ENCODE data around the gene PABPN1.

DNA sequence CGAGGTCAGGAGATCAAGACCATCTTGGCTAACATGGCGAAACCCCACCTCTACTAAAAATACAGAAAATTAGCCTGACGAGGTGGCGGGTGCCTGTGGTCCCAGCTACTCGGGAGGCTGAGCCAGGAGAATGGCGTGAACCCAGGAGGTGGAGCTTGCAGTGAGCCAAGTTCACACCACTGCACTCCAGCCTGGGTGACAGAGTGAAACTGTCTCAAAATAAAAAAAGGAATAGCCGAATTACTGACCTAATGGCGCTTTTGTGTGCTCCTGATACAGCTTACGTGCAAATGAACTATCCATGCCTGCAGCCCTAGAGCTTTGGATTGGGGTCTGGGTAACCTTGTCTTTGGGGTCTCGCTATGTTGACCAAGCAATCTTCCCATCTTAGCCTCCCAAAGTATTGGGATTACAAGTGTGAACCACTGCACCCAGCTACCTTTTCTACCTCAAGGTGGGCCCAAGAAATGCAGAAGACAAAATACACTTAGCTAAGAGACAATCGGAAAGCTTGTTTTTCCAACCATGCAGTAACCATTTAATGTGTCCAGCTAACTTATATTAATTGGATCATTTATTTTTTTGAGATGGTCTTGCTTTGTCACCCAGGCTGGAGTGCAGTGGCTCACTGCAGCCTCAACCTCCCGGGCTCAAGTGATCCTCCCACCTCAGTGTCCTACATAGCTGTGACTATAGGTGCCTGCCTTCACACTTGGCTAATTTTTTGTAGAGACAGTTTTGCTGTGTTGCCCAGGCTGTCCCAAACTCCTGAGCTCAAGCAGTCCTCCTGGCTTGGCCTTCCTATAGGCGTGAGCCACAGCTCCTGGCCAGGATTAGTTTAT, 5.5 kb downstream of the PABPN1 start:
- TF ChIP-seq, protein P1, sequence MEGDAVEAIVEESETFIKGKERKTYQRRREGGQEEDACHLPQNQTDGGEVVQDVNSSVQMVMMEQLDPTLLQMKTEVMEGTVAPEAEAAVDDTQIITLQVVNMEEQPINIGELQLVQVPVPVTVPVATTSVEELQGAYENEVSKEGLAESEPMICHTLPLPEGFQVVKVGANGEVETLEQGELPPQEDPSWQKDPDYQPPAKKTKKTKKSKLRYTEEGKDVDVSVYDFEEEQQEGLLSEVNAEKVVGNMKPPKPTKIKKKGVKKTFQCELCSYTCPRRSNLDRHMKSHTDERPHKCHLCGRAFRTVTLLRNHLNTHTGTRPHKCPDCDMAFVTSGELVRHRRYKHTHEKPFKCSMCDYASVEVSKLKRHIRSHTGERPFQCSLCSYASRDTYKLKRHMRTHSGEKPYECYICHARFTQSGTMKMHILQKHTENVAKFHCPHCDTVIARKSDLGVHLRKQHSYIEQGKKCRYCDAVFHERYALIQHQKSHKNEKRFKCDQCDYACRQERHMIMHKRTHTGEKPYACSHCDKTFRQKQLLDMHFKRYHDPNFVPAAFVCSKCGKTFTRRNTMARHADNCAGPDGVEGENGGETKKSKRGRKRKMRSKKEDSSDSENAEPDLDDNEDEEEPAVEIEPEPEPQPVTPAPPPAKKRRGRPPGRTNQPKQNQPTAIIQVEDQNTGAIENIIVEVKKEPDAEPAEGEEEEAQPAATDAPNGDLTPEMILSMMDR (IDR thresholded peaks at IDR 0.05; ENCODE audit: insufficient read depth, low read length, poor library complexity, severe bottlenecking) = no peak
- no peak for TF ChIP-seq EZH2phosphoT487 (conservative IDR thresholded peaks at IDR 0.05; ENCODE audit: low read length)

All from SU-DHL-6 (cell line).